Measurements from ENCODE around the gene PXMP2.
A peak's percentile ranks its signal among the peaks of the same experiment; 100 is the strongest.
"Not testable (repeated sequence)": the region's sequence is repeated elsewhere in the genome, so short reads cannot be mapped to it uniquely, and the experiment has no call there.

Gene PXMP2

DNA sequence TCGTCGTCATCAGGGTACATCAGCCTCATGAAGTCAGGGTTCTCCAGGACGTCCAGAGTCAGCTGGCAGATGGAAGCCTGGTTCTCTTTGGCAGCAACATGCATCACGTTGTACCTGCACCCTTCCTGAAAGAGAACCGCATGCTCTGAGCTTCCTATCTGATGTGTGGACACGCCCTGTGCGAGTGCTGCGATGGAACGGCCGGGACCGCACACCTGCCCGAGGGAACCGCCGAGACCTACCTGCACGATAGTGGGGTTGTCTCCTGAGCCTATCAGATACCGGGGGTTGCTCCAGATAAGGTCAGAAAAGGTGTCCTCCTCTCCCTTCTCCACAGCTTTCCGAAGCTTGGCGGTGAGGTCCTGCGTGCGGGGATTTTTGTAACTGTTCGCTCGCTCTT, 60.5 kb downstream of the PXMP2 start:
- H3K9me3 ChIP-seq: no peaks in the 10 kb centered on the region
- no peaks in the 10 kb centered on the region for H3K27me3 ChIP-seq (ENCODE audit: low read depth)
- H3K36me3 ChIP-seq (replicated peaks): peaks cover 88% of the 10 kb centered on the region
- DNase-seq (ENCODE audit: low spot score in 2 of 2): no peak
- in situ Hi-C loops (cut with MboI; ENCODE audit: low sequenced_read_pairs): no loop called here
- no peak overlapping the region for H3K4me3 ChIP-seq
- no peaks in the 10 kb centered on the region for H3K4me1 ChIP-seq

DNA sequence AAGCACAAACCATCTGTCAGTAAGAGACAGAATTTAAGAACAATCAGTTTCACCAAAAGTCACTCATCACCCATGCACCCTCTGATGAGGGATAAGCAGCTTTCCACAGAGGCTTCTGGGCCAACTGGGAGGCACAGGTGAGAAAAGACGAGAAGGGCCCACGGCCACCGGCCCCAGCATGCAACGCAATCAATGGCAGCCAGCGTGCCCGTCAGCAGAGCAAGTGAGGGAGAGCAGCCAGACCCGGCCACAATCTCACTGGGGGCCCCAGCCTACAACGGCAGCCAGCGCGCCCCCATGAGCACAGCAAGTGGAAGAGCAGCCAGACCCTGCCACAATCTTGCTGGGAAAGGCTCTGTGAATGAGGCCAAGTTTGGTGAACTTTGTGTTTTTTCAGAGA, 60.9 kb downstream of the PXMP2 start:
- DNase-seq (ENCODE audit: low spot score in 2 of 2): no peak
- Histone ChIP-seq H3K36me3 (replicated peaks) (peaks cover 88% of the 10 kb centered on the region), H3K27me3 (ENCODE audit: low read depth) (no peaks in the 10 kb centered on the region), H3K4me3 (no peak overlapping the region), H3K4me1 (no peaks in the 10 kb centered on the region), H3K9me3 (no peaks in the 10 kb centered on the region)
- in situ Hi-C loops (cut with MboI; ENCODE audit: low sequenced_read_pairs): no loop called here

DNA sequence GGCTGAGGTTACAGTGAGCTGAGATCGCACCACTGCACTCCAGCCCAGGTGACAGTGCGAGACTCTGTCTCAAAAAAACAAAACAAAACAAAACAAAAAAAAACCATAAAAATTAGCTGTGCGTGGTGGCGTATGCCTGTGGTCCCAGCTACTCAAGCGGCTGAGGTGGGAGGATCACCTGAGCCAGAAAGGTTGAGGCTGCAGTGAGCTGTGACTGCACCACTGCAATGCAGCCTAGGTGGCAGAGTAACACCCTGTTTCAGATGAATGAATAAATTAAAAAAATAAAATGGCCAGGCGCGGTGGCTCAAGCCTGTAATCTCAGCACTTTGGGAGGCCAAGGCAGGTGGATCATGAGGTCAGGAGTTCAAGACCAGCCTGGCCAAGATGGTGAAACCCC, 66.3 kb downstream of the PXMP2 start:
- not testable (repeated sequence) for DNase-seq (ENCODE audit: low spot score in 2 of 2); H3K27me3 ChIP-seq (ENCODE audit: low read depth); H3K9me3 ChIP-seq; H3K4me1 ChIP-seq; H3K4me3 ChIP-seq
- in situ Hi-C loops (cut with MboI; ENCODE audit: low sequenced_read_pairs): loop anchor here (5.0 kb wide), 1 partner anchor 36 kb away; no protein-coding TSS in a partner anchor
- peaks cover 66% of the 10 kb centered on the region for H3K36me3 ChIP-seq (replicated peaks)

DNA sequence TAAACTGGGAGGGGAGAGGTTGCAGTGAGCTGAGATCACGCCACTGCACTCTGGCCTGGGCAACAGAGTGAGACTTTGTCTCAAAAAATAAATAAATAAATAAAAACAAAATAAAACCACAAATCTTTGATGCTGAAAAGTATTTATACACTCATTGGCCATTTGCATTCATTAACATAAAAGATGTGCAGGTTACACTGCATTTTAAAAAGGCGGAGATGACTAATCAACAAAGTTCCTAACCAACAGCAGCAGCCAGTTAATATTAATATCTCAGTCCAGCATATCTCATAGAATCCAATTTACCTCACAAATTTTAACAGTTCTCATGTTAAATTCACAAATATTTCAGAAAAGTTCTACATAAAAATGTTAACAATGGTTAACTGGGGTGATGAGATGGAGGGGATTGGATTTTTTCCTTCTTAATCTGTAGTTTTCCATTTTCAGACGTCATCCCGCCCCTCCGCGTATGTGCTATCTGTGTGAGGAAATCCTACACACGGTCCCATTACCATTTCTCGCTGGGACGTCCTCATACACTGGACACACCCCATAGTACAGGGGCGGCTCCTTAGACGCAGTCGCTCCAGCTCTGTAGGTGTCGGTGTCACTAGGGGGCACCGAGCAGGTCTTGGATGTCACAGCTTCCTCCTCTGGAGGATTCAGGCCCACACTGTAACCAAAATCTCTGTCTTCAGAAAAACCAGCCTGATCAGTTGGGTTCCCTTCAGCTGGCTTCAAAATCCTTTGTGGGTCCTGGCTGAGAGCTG, 67.0 kb downstream of the PXMP2 start:
- peak in 1 of 2 experiments; percentile 31 for DNase-seq (ENCODE audit: low spot score in 2 of 2)
- H3K36me3 ChIP-seq (replicated peaks): peaks cover 59% of the 10 kb centered on the region

More for the DNA sequence above, 67.0 kb downstream of the PXMP2 start:
- no peaks in the 10 kb centered on the region for H3K4me1 ChIP-seq
- no peaks in the 10 kb centered on the region for H3K9me3 ChIP-seq
- H3K4me3 ChIP-seq: no peak overlapping the region
- H3K27me3 ChIP-seq (ENCODE audit: low read depth): no peaks in the 10 kb centered on the region
- in situ Hi-C loops (cut with MboI; ENCODE audit: low sequenced_read_pairs): loop anchor here (5.0 kb wide), 1 partner anchor 37 kb away; no protein-coding TSS in a partner anchor
